HUDEP-2 (cell line): ENCODE measurements around the gene GABRG3.
A peak's percentile ranks its signal among the peaks of the same experiment; 100 is the strongest.

ENCODE experiments used
- DNase-seq, 76 experiments: peaks; one replicate each; lab custom pipeline; 2025; ENCODE audit not compliant: unreplicated experiment in 76 of 76; lab: John Stamatoyannopoulos, UW

GABRG3 gene

DNA sequence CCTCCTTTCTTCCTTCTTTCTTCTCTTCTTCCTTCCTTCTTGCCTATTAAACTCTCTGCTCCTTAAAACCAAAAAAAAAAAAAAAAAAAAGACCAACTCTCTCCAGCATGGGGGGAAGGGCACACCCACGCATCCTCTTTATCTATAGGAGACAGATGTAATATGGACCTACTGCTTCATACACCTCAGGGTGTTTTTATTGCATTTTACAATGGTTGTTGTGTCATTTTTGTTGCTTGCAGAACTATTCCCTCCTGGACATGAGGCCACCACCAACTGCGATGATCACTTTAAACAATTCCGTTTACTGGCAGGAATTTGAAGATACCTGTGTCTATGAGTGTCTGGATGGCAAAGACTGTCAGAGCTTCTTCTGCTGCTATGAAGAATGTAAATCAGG lies 561.4 kb downstream of the GABRG3 start:
- DNase-seq = peak in 3 of 76 experiments; percentile 4 to 15 (median 4)

GRCh38 chr15:27535445-27536129 lies 564.6 kb downstream of the GABRG3 start:
- DNase-seq = no peak

- DNase-seq = no peak
Measured at GRCh38 chr15:27538325-27538724, 567.3 kb downstream of the GABRG3 start.

DNA sequence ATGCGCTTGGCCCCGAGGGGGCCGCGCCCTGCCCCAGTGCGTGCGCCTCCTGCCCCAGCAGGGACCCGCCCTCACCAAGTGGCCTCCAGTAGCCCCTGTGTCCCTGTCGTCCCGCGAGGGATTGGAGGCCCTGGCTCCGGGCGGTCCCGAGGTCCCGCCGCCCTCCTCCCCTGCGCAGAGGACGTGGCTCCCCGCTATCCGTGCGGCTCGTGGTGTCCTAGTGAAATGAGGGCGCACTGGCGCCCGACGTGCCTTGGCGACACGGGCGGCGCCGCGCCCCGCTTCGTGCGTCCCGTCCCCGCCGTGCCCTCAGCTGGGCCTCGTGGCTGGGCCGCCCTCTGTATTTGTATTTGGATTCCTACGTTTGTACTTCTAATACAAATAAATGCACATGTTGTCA lies 570.6 kb downstream of the GABRG3 start:
- no peak for DNase-seq

DNA sequence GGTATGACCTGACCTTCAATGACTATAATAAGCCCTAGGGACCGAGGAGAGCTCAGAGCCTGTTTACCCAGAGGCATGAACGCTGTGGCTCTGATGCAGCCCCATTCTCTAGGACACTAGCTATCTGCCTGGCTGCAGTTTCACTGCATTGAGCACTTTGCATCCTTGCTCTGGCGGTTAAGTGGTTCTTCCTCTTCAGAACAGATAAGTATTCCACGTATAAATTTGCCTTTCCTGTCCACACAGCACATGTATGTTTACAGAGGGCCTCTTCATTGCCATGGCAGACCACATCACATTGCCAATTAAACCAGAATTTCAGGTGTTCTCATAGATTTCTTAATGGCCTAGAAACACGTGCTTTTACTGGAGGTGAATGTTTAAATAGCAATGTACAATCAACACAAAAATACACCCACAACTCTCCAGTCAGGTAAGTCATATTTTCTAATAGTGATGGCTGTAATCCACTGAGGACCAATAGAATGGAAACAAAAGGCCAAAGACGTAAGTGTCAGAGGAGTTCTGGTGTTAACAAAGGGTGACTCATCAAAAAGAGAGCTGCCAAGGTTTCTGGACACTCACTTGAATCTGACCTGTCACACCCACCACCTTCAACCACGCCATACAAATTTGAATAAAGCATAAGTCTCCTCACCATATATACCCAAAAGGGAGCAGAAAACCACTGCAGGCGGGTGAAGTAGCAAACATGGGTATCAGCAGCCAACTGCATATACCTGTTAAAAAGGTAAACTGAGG lies 574.7 kb downstream of the GABRG3 start:
- no peak for DNase-seq

DNA sequence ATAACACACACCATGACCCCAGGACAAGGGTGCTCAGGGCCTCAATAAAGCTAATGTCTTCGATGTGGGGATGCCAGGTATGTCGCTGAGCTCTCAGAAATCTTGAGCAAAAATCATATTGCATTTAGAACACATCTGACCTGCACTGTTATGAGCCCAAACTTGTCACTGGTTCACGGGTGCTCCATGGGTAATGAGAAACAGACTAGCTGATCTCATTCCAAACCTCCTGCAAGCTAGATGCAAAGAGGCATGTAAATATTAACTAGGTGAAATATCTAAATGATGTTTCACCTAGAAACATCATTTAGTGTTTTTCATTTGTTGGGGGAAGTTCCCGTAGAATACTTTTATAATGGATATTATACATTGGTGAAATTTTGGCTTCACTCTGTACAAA lies 578.8 kb downstream of the GABRG3 start:
- DNase-seq = no peak

DNA sequence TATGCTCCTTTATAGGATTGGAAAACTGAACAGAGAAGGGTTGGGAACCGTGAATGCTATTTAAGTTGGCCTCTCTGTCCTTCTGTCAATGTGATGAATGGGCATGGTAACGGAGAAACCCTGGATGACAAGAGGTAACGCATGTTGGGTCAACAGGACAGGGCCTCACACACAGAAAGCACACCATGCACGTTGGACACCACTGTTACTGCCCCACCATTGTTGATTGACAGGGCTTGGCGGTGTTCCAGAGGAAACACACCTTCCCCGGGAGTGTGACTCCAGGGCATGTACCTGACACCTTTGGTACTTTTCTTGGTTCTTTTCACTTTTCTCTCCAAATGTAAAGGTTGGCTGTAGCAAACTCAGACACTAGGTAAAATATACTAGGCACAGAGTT lies 579.7 kb downstream of the GABRG3 start:
- DNase-seq = no peak

- DNase-seq = no peak
Measured at GRCh38 chr15:27561816-27562215, 590.8 kb downstream of the GABRG3 start.

GRCh38 chr15:27563765-27564370 lies 592.9 kb downstream of the GABRG3 start:
- DNase-seq = no peak

DNA sequence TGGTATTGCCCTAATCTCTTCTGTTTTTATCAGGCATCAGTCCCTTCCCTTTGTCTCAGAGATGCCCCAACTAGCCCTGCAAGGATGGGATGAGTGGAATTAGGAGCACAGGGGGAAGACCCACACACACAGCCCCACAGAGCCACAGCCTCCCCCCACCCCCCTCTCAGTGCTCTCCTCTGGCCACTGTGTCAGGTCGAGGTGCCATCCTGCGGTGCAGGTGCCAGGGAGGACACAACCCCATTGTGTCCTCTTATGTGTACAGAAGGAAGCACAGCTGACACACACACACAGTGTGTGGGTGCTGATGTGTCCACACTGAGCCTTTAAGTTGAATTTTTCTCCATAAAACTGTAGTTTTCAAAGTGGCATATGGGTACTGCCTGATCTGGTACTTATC lies 593.7 kb downstream of the GABRG3 start:
- no peak for DNase-seq

DNA sequence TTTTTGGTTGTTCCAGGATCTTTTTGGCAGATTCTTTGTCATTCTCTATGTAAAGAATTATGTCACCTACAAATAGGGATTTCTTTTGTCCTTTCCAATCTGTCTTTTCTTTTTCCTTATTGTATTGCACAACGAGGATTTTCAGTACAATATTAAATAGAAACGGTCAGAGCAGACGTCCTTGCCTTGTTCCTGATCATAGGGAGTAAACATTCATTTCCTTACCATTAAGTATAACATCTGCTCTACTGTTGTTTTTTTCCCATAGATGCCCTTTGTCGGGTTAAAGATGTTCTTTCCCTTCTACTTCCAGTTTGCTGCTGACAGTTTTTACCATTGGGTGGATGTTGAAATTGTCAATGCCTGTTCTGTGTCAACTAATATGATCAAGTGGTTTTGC lies 599.8 kb downstream of the GABRG3 start:
- DNase-seq = no peak

GRCh38 chr15:27573805-27574485 lies 603.0 kb downstream of the GABRG3 start:
- no peak for DNase-seq

GRCh38 chr15:27574541-27575054 lies 603.6 kb downstream of the GABRG3 start:
- DNase-seq = no peak

DNA sequence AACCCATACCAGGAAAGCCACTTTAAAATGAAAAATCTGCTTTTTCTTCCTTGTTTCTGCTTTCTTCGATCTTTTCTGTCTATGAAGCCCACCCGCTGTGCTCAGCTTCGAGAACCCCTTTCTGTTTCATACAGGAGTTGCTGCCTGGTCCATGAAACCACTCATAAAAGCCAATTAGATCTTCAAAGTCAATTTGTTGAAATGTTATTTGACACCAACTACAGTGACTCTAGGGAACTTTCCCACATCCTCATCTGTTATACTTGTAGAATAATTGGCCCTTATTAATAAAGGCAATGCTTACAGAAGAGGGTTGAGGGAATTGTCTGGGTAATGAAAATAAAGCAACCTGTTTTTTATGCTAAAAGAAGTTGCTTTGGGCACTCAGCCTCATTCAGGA lies 604.5 kb downstream of the GABRG3 start:
- DNase-seq = no peak

- no peak for DNase-seq
Measured at GRCh38 chr15:27576576-27576975, 605.6 kb downstream of the GABRG3 start.

- DNase-seq = no peak
Measured at GRCh38 chr15:27579738-27580137, 608.8 kb downstream of the GABRG3 start.

GRCh38 chr15:27582726-27583410 lies 611.9 kb downstream of the GABRG3 start:
- DNase-seq = no peak

DNA sequence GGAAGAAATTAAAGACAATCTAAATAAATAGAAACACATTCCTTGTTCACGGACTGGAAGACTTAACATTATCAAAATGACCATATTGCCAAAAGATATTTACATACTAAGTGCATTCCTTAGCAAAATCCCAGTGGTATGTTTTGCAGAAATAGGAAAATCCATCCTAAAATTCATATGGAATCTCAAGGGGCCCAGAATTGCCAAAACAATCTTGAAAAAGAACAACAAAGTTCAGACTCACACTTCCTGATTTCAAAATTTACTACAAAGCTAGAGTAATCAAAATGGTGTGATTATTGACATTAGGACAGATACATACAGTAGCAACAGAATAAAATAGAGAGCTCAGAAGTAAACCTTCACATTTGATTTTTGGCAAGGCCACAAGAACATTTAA lies 612.7 kb downstream of the GABRG3 start:
- DNase-seq = no peak

- DNase-seq = no peak
Measured at GRCh38 chr15:27585041-27585640, 614.2 kb downstream of the GABRG3 start.

- no peak for DNase-seq
Measured at GRCh38 chr15:27587810-27588209, 616.8 kb downstream of the GABRG3 start.
